ENCODE measurements around the gene RCOR1.

RCOR1 gene

GRCh38 chr14:102729268-102729667, 136.8 kb downstream of the RCOR1 start:
- no peak for DNase-seq

GRCh38 chr14:102729825-102730224, 137.4 kb downstream of the RCOR1 start:
- no peak for DNase-seq

GRCh38 chr14:102731101-102731870, 138.8 kb downstream of the RCOR1 start:
- DNase-seq = no peak

GRCh38 chr14:102731871-102732800, 139.7 kb downstream of the RCOR1 start:
- DNase-seq = no peak

- DNase-seq = no peak
Measured at GRCh38 chr14:102732924-102733323, 140.5 kb downstream of the RCOR1 start.

GRCh38 chr14:102733326-102733725, 140.9 kb downstream of the RCOR1 start:
- DNase-seq = no peak

GRCh38 chr14:102734436-102734835, 142.0 kb downstream of the RCOR1 start:
- DNase-seq = no peak

GRCh38 chr14:102736956-102737355, 144.5 kb downstream of the RCOR1 start:
- DNase-seq = no peak

GRCh38 chr14:102737402-102738372, 145.2 kb downstream of the RCOR1 start:
- DNase-seq = no peak

- DNase-seq = no peak
Measured at GRCh38 chr14:102738373-102739189, 146.1 kb downstream of the RCOR1 start.

- DNase-seq = no peak
Measured at GRCh38 chr14:102739190-102739469, 146.7 kb downstream of the RCOR1 start.

- DNase-seq = no peak
Measured at GRCh38 chr14:102746634-102747438, 154.4 kb downstream of the RCOR1 start.

GRCh38 chr14:102748806-102749205, 156.4 kb downstream of the RCOR1 start:
- DNase-seq = no peak

GRCh38 chr14:102749393-102750305, 157.2 kb downstream of the RCOR1 start:
- DNase-seq = no peak

GRCh38 chr14:102750376-102750775, 157.9 kb downstream of the RCOR1 start:
- no peak for DNase-seq

- no peak for DNase-seq
Measured at GRCh38 chr14:102751088-102751487, 158.6 kb downstream of the RCOR1 start.

- no peak for DNase-seq
Measured at GRCh38 chr14:102752239-102752847, 159.9 kb downstream of the RCOR1 start.

- DNase-seq = no peak
Measured at GRCh38 chr14:102754370-102755262, 162.2 kb downstream of the RCOR1 start.

- no peak for DNase-seq
Measured at GRCh38 chr14:102757646-102758045, 165.2 kb downstream of the RCOR1 start.

Measured in NCI-H1694 treated with DMSO at 0.1 percent for 48 hours (cell line).